GM12878 (cell line): ENCODE measurements around the gene EFCAB7. TPM values are rescaled to one million over a fixed set of nuclear protein-coding genes. Genes with fewer than 3 reads are reported as not detected.

Source experiments
- ATAC-seq: fragments of 200-7000 bp; cut with Tn5 transposase; 3 replicates; pipeline ENCODE4 v1.9.1; 2020; ENCODE audit warnings: mild to moderate bottlenecking, moderate library complexity
- BruUV-seq: library from RNA; stranded (reverse); fragments of 400-500 nt; replicated peaks from 2 replicates; lab custom pipeline; 2021; lab: Mats Ljungman, UMichigan
- CTCF ChIA-PET: fragments of 300-600 bp; sonication (Branson Sonifier 250); formaldehyde crosslinking; extraction: SDS; loops from one replicate; lab custom pipeline; 2021; ENCODE audit warnings: inconsistent platforms; lab: Yijun Ruan, JAX
- POLR2A ChIA-PET: fragments of 350-600 bp; formaldehyde crosslinking; extraction: SDS; loops from one replicate; lab custom pipeline; 2021; ENCODE audit warnings: inconsistent platforms; lab: Charles Lee
- RAD21 ChIA-PET: fragments of 300-600 bp; sonication (Branson Sonifier 250); formaldehyde crosslinking; loops from one replicate; lab custom pipeline; 2023; ENCODE audit warnings: antibody characterized with exemption; ENCODE audit not compliant: unreplicated experiment; lab: Charles Lee
- SMC1A ChIA-PET: fragments of 300-600 bp; sonication (Branson Sonifier 250); formaldehyde crosslinking; loops from one replicate; lab custom pipeline; 2023; ENCODE audit not compliant: unreplicated experiment, uncharacterized antibody; lab: Charles Lee
- DNase-seq: peaks from one replicate; pipeline ENCODE4 v3.0.0-alpha.2; 2011; ENCODE audit warnings: low read depth, low spot score
- FAIRE-seq: peaks from 3 replicates; lab custom pipeline; 2011; peaks lifted over from hg19 to GRCh38; lab: Jason Lieb, UNC
- H2AFZ ChIP-seq: 2 replicates; pipeline ENCODE4 v1.6.0; 2011; ENCODE audit warnings: low read depth, low read length, control low read depth; ENCODE audit not compliant: control insufficient read depth
- H3K27ac ChIP-seq: 2 replicates; pipeline ENCODE4 v1.5.1; 2011; ENCODE audit warnings: control low read depth; ENCODE audit not compliant: control insufficient read depth, insufficient read depth
- H3K27me3 ChIP-seq, 2 experiments: replicated peaks in 1 of 2; 2 replicates each; pipeline versions ENCODE4 v1.6.0 to v1.6.1; 2011; ENCODE audit warnings: low read length in 1 of 2; ENCODE audit not compliant: control insufficient read depth in 2 of 2, insufficient read depth in 2 of 2
- H3K36me3 ChIP-seq, 2 experiments: 2 replicates each; pipeline ENCODE4 v1.5.1; 2011; ENCODE audit warnings: low read length in 1 of 2; ENCODE audit not compliant: control insufficient read depth in 2 of 2, insufficient read depth in 2 of 2
- H3K4me1 ChIP-seq: 2 replicates; pipeline ENCODE4 v1.6.1; 2011; ENCODE audit warnings: mild to moderate bottlenecking, low read length, moderate library complexity, mixed read lengths; ENCODE audit not compliant: control insufficient read depth, insufficient read depth
- H3K4me2 ChIP-seq: 2 replicates; pipeline ENCODE4 v1.6.0; 2011; ENCODE audit warnings: control low read depth; ENCODE audit not compliant: control insufficient read depth, insufficient read depth
- H3K4me3 ChIP-seq: fragments of 200-600 bp; sonication (generic); 2 replicates; pipeline ENCODE4 v1.5.1; 2016
- H3K79me2 ChIP-seq: 2 replicates; pipeline ENCODE4 v1.6.0; 2011; ENCODE audit warnings: low read length; ENCODE audit not compliant: control insufficient read depth, insufficient read depth
- H3K9ac ChIP-seq: 2 replicates; pipeline ENCODE4 v1.8.0; 2011; ENCODE audit warnings: low read length, control low read depth, mixed read lengths; ENCODE audit not compliant: control insufficient read depth, insufficient read depth
- H3K9me3 ChIP-seq: replicated peaks from 3 replicates; pipeline ENCODE4 v1.5.1; 2011; ENCODE audit warnings: mild to moderate bottlenecking, low read length; ENCODE audit not compliant: control insufficient read depth, insufficient read depth
- H4K20me1 ChIP-seq: 2 replicates; pipeline ENCODE4 v1.6.0; 2011; ENCODE audit not compliant: control insufficient read depth, insufficient read depth
- BCL11A ChIP-seq: IDR thresholded peaks from 2 replicates; pipeline ENCODE4 v1.6.1; 2011; ENCODE audit warnings: low read depth, low read length
- CHD1 ChIP-seq: IDR thresholded peaks from 2 replicates; pipeline ENCODE4 v1.6.1; 2012; ENCODE audit warnings: low read depth, low read length, improper control_type of control experiment
- FOXM1 ChIP-seq: IDR thresholded peaks from 2 replicates; pipeline ENCODE4 v1.6.1; 2012; ENCODE audit warnings: low read depth, mild to moderate bottlenecking, inconsistent platforms, low read length, moderate library complexity
- GATAD2B ChIP-seq: fragments of 450-650 bp; conservative IDR thresholded peaks from 2 replicates; pipeline ENCODE4 v1.6.1; 2017; ENCODE audit warnings: low read depth, mild to moderate bottlenecking, moderate library complexity
- MYB ChIP-seq: fragments of 150-350 bp; IDR thresholded peaks from 2 replicates; pipeline ENCODE4 v1.6.1; 2014; ENCODE audit warnings: mild to moderate bottlenecking, low read depth, low read length, borderline replicate concordance
- NR2F1 ChIP-seq: fragments of 450-650 bp; conservative IDR thresholded peaks from 2 replicates; pipeline ENCODE4 v1.6.1; 2017; ENCODE audit warnings: mild to moderate bottlenecking
- RB1 ChIP-seq: fragments of 450-650 bp; formaldehyde crosslinking; IDR thresholded peaks from 2 replicates; pipeline ENCODE4 v1.6.1; 2017; ENCODE audit warnings: mild to moderate bottlenecking, borderline replicate concordance
- RELA ChIP-seq: fragments of 450-650 bp; IDR thresholded peaks from 2 replicates; pipeline ENCODE4 v1.8.0; 2014; ENCODE audit warnings: borderline replicate concordance; ENCODE audit not compliant: partially characterized antibody
- STAT3 ChIP-seq: IDR thresholded peaks from 2 replicates; pipeline ENCODE4 v1.6.1; 2011; ENCODE audit warnings: low read depth, low read length, improper control_type of control experiment
- TCF3 ChIP-seq: IDR thresholded peaks from 2 replicates; pipeline ENCODE4 v1.6.1; 2012; ENCODE audit warnings: low read depth, mild to moderate bottlenecking, low read length, borderline replicate concordance; ENCODE audit not compliant: insufficient read depth
- WRNIP1 ChIP-seq: IDR thresholded peaks from 2 replicates; pipeline ENCODE4 v1.6.1; 2011; ENCODE audit warnings: low read depth, low read length, improper control_type of control experiment, borderline replicate concordance
- ZNF622 ChIP-seq: fragments of 450-650 bp; IDR thresholded peaks from 2 replicates; pipeline ENCODE4 v1.6.1; 2017; ENCODE audit warnings: mild to moderate bottlenecking, inconsistent platforms
- ZZZ3 ChIP-seq: IDR thresholded peaks from 2 replicates; pipeline ENCODE4 v1.6.1; 2011; ENCODE audit warnings: low read depth; ENCODE audit not compliant: control insufficient read depth, insufficient read length
- WGBS: methylation state at CpG from one replicate; pipeline ENCODE4 v1.1.6; 2016; ENCODE audit warnings: low lambda C conversion rate; ENCODE audit not compliant: insufficient replicate concordance, insufficient coverage; ENCODE audit errors: missing lambda C conversion rate; 5-methylcytosine and 5-hydroxymethylcytosine counted together
- in situ Hi-C: fragments of 300-500 bp; cut with MboI; formaldehyde crosslinking; loops from 9 replicates; pipeline ENCODE4 v1.14.3; 2018; ENCODE audit warnings: mixed read lengths
- intact Hi-C: fragments of 100-400 bp; cut with micrococcal nuclease; formaldehyde crosslinking; loops from one replicate; pipeline ENCODE4 v1.14.2; 2022; ENCODE audit not compliant: unreplicated experiment
- polyA plus RNA-seq, 11 experiments: library from polyadenylated mRNA; depleted of rRNA in 4 of 11; unstranded in 6 of 11; stranded (reverse) in 5 of 11; fragments of >200 nt; fragmentation: Nextera tagmentation in 4 of 11; fragmentation: Illumina TruSeq in 1 of 11; extraction: Ambion mirVana in 4 of 11; extraction: Trizol in 1 of 11; gene quantifications; 1 replicate in 1 of 11; 2 replicates in 10 of 11; pipeline versions ENCODE4 v1.2.1 to v1.2.3, GENCODE V29; 2011 to 2016; ENCODE audit warnings: inconsistent platforms in 2 of 11, missing spikeins in 2 of 11, low read depth in 1 of 11
- total RNA-seq, 4 experiments: library from RNA; depleted of rRNA in 3 of 4; stranded (reverse); fragments of >200 nt in 3 of 4; fragmentation: Illumina TruSeq in 1 of 4; extraction: Trizol in 1 of 4; gene quantifications; 2 replicates each; pipeline versions ENCODE4 v1.2.1 to v1.2.3, GENCODE V29; 2013 to 2021
- TF ChIP-seq, protein P1 (sequence below): IDR thresholded peaks from 2 replicates; pipeline ENCODE4 v1.6.1; 2012; ENCODE audit warnings: low read depth, low read length, improper control_type of control experiment
- TF ChIP-seq, protein P2 (sequence below): fragments of 450-650 bp; IDR thresholded peaks from 2 replicates; pipeline ENCODE4 v1.6.1; 2017; ENCODE audit warnings: mild to moderate bottlenecking, low read depth, inconsistent platforms; ENCODE audit not compliant: poor library complexity, severe bottlenecking
- TF ChIP-seq, protein P3 (sequence below): fragments of 450-650 bp; IDR thresholded peaks from 2 replicates; pipeline ENCODE4 v1.6.1; 2018; ENCODE audit warnings: borderline replicate concordance, mild to moderate bottlenecking; ENCODE audit not compliant: partially characterized antibody

The EFCAB7 gene
- total and polyA plus RNA-seq, 10 of the 15 experiments (the other 5 are each of a cell fraction or from before 2014, with no cell fraction given): 4.4 to 9.8 (median 5.7) TPM

DNA sequence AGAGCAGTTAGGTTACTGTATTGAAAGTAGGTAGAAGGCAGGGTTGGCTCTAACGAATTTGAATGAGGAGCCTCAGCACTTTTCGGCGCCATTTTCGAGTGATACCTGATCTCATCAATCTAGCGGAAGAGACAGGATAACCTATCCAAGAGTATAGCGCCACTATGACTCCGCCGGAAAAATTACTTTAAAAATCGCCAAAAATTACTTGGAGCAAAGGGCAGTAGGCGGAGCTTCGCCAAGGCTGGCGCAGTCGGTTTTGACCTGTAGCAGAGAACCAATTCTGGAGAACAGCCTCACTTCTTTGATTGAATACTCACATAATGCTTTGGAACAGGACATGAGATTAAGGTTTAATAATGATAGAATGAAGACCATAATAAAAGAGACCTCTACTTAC lies 25.6 kb downstream of the EFCAB7 start:
- Histone ChIP-seq H3K36me3 (no peaks in the 10 kb centered on the region), H3K4me2 (no peak overlapping the region), H3K9me3 (no peaks in the 10 kb centered on the region), H2AFZ (no peak overlapping the region), H3K27ac (no peak overlapping the region), H3K79me2 (no peaks in the 10 kb centered on the region), H3K4me3 (no peak overlapping the region), H4K20me1 (no peaks in the 10 kb centered on the region), H3K4me1 (no peaks in the 10 kb centered on the region), H3K9ac (no peak overlapping the region), H3K27me3 (no peaks in the 10 kb centered on the region)
- ATAC-seq (no peak), FAIRE-seq (no peak), DNase-seq (no peak)
- in situ Hi-C loops: no loop called here
- POLR2A ChIA-PET: no interaction called here
- SMC1A ChIA-PET: interaction anchor here (1.7 kb wide), 1 partner anchor 14 kb away, joined by 5 read pairs; no protein-coding TSS in a partner anchor
- CTCF ChIA-PET: interaction anchor here (2.4 to 3.9 kb wide), 2 partner anchors 9 to 10 kb away, joined by 7 to 18 read pairs; no protein-coding TSS in a partner anchor
- BruUV-seq: no TSS peak
- intact Hi-C loops: no loop called here
- RAD21 ChIA-PET: interaction anchor here (1.0 kb wide), 1 partner anchor 9 kb away, joined by 3 read pairs; no protein-coding TSS in a partner anchor
- TF ChIP-seq CHD1 (no peak), STAT3 (no peak), MYB (no peak), WRNIP1 (no peak), NR2F1 (no peak), BCL11A (no peak), RELA (no peak), TCF3 (no peak), RB1 (no peak), ZNF622 (no peak), ZZZ3 (no peak), GATAD2B (no peak), FOXM1 (no peak)
- TF ChIP-seq, protein P1, sequence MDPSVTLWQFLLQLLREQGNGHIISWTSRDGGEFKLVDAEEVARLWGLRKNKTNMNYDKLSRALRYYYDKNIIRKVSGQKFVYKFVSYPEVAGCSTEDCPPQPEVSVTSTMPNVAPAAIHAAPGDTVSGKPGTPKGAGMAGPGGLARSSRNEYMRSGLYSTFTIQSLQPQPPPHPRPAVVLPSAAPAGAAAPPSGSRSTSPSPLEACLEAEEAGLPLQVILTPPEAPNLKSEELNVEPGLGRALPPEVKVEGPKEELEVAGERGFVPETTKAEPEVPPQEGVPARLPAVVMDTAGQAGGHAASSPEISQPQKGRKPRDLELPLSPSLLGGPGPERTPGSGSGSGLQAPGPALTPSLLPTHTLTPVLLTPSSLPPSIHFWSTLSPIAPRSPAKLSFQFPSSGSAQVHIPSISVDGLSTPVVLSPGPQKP: no peak
- TF ChIP-seq, protein P2, sequence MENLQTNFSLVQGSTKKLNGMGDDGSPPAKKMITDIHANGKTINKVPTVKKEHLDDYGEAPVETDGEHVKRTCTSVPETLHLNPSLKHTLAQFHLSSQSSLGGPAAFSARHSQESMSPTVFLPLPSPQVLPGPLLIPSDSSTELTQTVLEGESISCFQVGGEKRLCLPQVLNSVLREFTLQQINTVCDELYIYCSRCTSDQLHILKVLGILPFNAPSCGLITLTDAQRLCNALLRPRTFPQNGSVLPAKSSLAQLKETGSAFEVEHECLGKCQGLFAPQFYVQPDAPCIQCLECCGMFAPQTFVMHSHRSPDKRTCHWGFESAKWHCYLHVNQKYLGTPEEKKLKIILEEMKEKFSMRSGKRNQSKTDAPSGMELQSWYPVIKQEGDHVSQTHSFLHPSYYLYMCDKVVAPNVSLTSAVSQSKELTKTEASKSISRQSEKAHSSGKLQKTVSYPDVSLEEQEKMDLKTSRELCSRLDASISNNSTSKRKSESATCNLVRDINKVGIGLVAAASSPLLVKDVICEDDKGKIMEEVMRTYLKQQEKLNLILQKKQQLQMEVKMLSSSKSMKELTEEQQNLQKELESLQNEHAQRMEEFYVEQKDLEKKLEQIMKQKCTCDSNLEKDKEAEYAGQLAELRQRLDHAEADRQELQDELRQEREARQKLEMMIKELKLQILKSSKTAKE: no peak
- TF ChIP-seq, protein P3, sequence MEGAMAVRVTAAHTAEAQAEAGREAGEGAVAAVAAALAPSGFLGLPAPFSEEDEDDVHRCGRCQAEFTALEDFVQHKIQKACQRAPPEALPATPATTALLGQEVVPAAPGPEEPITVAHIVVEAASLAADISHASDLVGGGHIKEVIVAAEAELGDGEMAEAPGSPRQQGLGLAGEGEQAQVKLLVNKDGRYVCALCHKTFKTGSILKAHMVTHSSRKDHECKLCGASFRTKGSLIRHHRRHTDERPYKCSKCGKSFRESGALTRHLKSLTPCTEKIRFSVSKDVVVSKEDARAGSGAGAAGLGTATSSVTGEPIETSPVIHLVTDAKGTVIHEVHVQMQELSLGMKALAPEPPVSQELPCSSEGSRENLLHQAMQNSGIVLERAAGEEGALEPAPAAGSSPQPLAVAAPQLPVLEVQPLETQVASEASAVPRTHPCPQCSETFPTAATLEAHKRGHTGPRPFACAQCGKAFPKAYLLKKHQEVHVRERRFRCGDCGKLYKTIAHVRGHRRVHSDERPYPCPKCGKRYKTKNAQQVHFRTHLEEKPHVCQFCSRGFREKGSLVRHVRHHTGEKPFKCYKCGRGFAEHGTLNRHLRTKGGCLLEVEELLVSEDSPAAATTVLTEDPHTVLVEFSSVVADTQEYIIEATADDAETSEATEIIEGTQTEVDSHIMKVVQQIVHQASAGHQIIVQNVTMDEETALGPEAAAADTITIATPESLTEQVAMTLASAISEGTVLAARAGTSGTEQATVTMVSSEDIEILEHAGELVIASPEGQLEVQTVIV: no peak
- WGBS: 98% methylated on average over 13 of the region's 13 CpGs
